GM21515 (cell line): Measurements from ENCODE around the gene TSBP1.

Source experiments
- ATAC-seq: cut with Tn5 transposase; IDR thresholded peaks from one replicate; pipeline ENCODE4 v1.9.1; 2021; ENCODE audit not compliant: unreplicated experiment

Gene TSBP1

DNA sequence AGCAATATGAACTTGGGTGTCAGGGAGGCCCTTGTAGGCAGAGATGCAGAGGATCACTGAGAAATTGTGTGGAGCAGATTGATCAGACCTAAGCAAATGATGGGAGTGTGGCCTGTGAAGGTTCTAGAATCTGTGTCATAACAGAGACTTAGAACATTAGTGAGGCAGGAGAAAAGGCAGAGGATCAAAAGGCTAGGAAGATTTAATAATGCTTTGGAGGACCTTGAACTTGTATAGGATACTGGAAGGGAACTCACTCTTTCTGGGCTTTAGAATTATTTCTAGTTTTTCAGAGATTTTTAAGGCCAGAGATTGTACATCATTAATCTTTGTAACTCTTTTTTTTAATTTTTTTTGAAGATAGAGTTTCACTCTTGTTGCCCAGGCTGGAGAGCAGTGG is at the start of gene TSBP1:
Gene TSBP1 (minus strand): TSS at position 101 of the 400 bp plus-strand sequence. CDS start 197 bp downstream, outside the sequence.
- ATAC-seq, result no peak

GRCh38 chr6:32416036-32416435 is 44.3 kb upstream of the TSBP1 start:
- no peak for ATAC-seq

DNA sequence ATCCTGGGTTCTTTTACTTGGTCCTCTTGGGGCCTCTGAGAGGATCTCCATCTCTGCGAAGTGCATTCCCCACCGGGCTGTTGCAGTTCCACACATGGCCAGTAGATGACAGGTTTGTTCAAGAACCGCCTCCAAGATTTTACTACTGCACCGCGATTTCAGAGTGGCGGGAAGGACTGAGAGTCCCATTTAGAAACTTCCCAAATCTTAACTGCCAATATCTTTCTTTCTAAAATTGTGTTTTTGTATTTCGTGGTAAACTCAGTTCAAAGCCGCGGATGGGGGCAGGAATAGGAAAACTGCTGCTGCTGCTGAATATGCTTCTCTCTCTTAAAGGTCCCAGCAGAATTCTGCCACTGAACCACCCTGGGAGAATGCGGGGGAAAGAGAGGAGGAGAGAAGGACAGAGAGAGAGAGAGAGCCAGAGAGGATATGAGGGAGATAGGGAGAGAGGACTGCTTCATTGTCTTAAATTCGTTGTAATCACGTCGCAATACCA is 43.9 kb upstream of the TSBP1 start:
- ATAC-seq, result no peak

GRCh38 chr6:32413427-32414047 is 41.8 kb upstream of the TSBP1 start:
- ATAC-seq, result no peak

- ATAC-seq, result no peak
Measured at GRCh38 chr6:32411566-32412327, 40.0 kb upstream of the TSBP1 start.

GRCh38 chr6:32410906-32411305 is 39.2 kb upstream of the TSBP1 start:
- ATAC-seq, result no peak

- ATAC-seq, result no peak
Measured at GRCh38 chr6:32406857-32407256, 35.2 kb upstream of the TSBP1 start, which contains the start of gene BTNL2. TSS of gene BTNL2 (minus strand) at chr6:32407181. CDS start at chr6:32407123, 58 bp downstream.

- no peak for ATAC-seq
Measured at GRCh38 chr6:32406197-32406596, 34.5 kb upstream of the TSBP1 start.

DNA sequence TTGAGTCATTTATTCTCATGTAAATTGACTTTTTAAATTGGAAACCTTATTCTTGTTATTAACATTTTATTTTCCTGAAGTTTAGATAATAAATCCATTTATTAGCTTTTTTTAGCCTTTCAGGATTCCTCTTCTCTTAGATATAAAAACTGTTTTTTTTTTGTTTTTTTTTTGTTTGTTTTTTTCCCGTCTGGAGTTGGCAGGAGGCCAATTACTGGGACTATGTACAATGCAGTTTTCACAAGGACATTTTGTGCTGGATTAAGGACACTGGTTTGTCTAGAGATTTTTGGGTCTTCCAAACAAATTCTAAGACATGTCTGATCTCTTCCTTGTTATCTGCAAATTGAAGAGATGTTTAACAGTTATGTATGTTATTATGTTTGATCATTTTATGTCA is 34.0 kb upstream of the TSBP1 start:
- no peak for ATAC-seq

DNA sequence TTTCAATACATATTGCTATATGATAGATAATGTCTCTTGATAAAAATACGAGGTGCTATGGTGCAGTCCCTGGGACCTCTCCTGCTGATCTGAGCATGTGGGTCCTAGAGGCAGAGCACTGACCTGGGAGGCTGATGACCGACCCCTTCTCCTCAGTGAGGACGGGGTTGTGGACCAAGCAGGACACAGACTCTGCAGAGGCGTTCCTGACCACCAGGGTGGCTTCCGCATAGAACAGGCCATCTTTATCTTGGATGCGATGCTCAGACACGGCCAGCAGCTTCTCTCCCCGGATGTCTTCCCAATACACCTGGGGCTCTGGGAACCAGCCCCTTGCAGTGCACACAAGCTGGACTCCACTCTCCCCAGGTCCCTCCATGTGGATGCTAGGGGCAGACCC is 31.1 kb upstream of the TSBP1 start:
- ATAC-seq, result no peak

GRCh38 chr6:32401284-32401963 is 29.7 kb upstream of the TSBP1 start:
- no peak for ATAC-seq

DNA sequence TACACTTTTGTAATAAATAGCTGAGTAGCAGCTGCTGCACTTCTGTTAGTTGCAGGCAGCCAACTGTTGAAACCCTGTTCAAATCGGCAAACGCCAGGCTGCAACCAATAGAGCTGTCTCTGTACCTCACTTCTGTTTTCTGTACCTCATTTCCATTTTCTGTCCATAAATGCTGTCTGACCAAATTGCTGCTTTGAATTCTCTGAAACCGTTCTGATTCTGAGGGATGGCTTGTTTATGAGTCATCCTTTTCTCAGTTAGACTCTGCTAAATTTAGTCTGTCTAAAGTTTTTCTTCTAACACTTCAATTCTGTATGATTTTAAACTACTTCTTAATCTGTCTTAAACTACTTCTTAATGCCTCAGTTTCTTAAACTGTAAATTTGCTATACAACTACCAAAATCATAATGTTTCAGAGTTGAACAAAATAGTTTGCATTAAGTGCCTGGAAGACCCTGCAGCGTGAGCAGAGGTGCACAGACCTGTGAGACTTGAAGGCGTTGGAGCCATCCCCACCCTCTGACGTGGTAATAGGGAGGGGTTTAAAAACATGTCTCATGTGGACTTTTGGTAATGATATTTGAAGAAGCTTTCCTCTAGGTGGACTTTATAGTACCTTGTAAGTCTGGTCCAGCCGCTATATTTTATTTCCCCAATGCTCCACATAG is 25.7 kb upstream of the TSBP1 start:
- ATAC-seq, result no peak

- ATAC-seq, result no peak
Measured at GRCh38 chr6:32396028-32396427, 24.3 kb upstream of the TSBP1 start.

GRCh38 chr6:32393665-32394420 is 22.1 kb upstream of the TSBP1 start:
- no peak for ATAC-seq

GRCh38 chr6:32391505-32391904 is 19.8 kb upstream of the TSBP1 start:
- no peak for ATAC-seq

- ATAC-seq, result no peak
Measured at GRCh38 chr6:32387589-32388340, 16.1 kb upstream of the TSBP1 start.

GRCh38 chr6:32386040-32386439 is 14.3 kb upstream of the TSBP1 start:
- no peak for ATAC-seq

- no peak for ATAC-seq
Measured at GRCh38 chr6:32382757-32383420, 11.2 kb upstream of the TSBP1 start.

DNA sequence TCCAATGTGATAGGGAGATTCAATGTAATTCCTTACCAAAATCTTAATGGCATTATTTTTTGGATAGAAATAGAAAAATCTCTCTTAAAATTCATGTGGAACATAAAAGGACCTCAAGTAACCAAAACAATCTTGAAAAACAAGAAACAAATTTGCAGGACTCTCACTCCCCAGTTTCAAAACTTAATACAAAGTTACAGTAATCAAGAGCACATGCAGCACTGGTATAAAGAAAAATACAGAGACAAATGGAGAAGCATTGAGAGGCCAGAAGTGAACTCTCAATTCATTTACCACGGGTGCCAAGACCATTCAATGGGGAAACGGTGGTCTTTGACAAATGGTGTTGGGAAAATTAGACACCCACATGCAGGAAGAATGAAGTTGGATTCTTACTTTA is 7.8 kb upstream of the TSBP1 start:
- ATAC-seq, result no peak
